HEK293T (cell line): ENCODE measurements around the gene KRT3.
"Not testable (repeated sequence)": the region's sequence is repeated elsewhere in the genome, so short reads cannot be mapped to it uniquely, and the experiment has no call there.

Source experiments
- FOXA1 ChIP-seq: fragments of 450-650 bp; IDR thresholded peaks from 2 replicates; pipeline ENCODE4 v1.6.1; 2016; ENCODE audit warnings: mild to moderate bottlenecking
- FOXK2 ChIP-seq: fragments of 450-650 bp; IDR thresholded peaks from 2 replicates; pipeline ENCODE4 v1.6.1; 2016; ENCODE audit warnings: mild to moderate bottlenecking
- FOXM1 ChIP-seq: fragments of 450-650 bp; IDR thresholded peaks from 2 replicates; pipeline ENCODE4 v1.6.1; 2017; ENCODE audit warnings: mild to moderate bottlenecking, borderline replicate concordance
- HDGF ChIP-seq: fragments of 450-650 bp; IDR thresholded peaks from 2 replicates; pipeline ENCODE4 v1.6.1; 2017; ENCODE audit warnings: antibody characterized with exemption, borderline replicate concordance
- L3MBTL2 ChIP-seq: fragments of 450-650 bp; conservative IDR thresholded peaks from 2 replicates; pipeline ENCODE4 v1.6.1; 2016; ENCODE audit warnings: mild to moderate bottlenecking
- NFRKB ChIP-seq: fragments of 450-650 bp; IDR thresholded peaks from 2 replicates; pipeline ENCODE4 v1.6.1; 2016; ENCODE audit warnings: mild to moderate bottlenecking, moderate library complexity
- PKNOX1 ChIP-seq: fragments of 450-650 bp; IDR thresholded peaks from 2 replicates; pipeline ENCODE4 v1.6.1; 2016
- SP1 ChIP-seq: fragments of 450-650 bp; IDR thresholded peaks from 2 replicates; pipeline ENCODE4 v1.6.1; 2017
- SUZ12 ChIP-seq: fragments of 450-650 bp; IDR thresholded peaks from 2 replicates; pipeline ENCODE4 v1.6.1; 2016; ENCODE audit warnings: mild to moderate bottlenecking
- TARDBP ChIP-seq: fragments of 450-650 bp; IDR thresholded peaks from 2 replicates; pipeline ENCODE4 v1.6.1; 2016
- ZNF384 ChIP-seq: fragments of 450-650 bp; IDR thresholded peaks from 2 replicates; pipeline ENCODE4 v1.6.1; 2016

DNA sequence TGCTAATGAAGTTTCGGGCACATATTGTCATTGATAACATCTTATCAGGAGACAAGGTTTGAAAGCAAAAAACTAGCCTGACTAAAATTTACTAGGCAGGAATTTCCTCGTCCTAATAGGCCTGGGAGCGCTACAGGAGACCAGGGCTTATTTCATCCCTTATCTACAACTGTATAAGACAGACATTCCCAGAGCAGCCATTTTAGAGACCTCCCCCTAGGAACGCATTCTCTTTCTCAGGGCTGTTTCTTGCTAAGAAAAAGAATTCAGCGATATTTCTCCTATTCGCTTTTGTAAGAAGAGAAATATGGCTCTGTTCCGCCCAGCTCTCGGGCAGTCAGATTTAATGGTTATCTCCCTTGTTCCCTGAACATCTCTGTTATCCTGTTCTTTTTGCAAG, 34.7 kb downstream of the KRT3 start:
- not testable (repeated sequence) for TF ChIP-seq FOXM1, SP1, L3MBTL2, TARDBP, PKNOX1, FOXK2, HDGF, FOXA1, ZNF384, SUZ12, NFRKB
